Globus pallidus (tissue), 1 donor: ENCODE measurements around the gene IPCEF1.
A peak's percentile ranks its signal among the peaks of the same experiment; 100 is the strongest.
"Not testable (repeated sequence)": the region's sequence is repeated elsewhere in the genome, so short reads cannot be mapped to it uniquely, and the experiment has no call there.

Experiments used
- DNase-seq: peaks from one replicate; pipeline ENCODE4 v3.0.0-alpha.2; 2015; ENCODE audit warnings: low spot score

IPCEF1 gene

GRCh38 chr6:154219250-154219649, 137.4 kb downstream of the IPCEF1 start:
- DNase-seq, result no peak

GRCh38 chr6:154218787-154219186, 137.8 kb downstream of the IPCEF1 start:
- no peak for DNase-seq

- DNase-seq, result no peak
Measured at GRCh38 chr6:154218301-154218700, 138.3 kb downstream of the IPCEF1 start.

- no peak for DNase-seq
Measured at GRCh38 chr6:154213782-154214181, 142.8 kb downstream of the IPCEF1 start.

- DNase-seq, result no peak
Measured at GRCh38 chr6:154210678-154211077, 145.9 kb downstream of the IPCEF1 start.

- DNase-seq, result no peak
Measured at GRCh38 chr6:154209555-154209954, 147.0 kb downstream of the IPCEF1 start.

GRCh38 chr6:154206996-154207395, 149.6 kb downstream of the IPCEF1 start:
- DNase-seq, result no peak

- no peak for DNase-seq
Measured at GRCh38 chr6:154206141-154206540, 150.5 kb downstream of the IPCEF1 start.

GRCh38 chr6:154202958-154203357, 153.6 kb downstream of the IPCEF1 start:
- no peak for DNase-seq

GRCh38 chr6:154202339-154202738, 154.3 kb downstream of the IPCEF1 start:
- peak; percentile 20 for DNase-seq

GRCh38 chr6:154201688-154202087, 154.9 kb downstream of the IPCEF1 start:
- DNase-seq, result not testable (repeated sequence)

GRCh38 chr6:154197196-154197860, 159.3 kb downstream of the IPCEF1 start:
- no peak for DNase-seq

GRCh38 chr6:154196333-154196885, 160.2 kb downstream of the IPCEF1 start:
- DNase-seq, result no peak

GRCh38 chr6:154187714-154188113, 168.9 kb downstream of the IPCEF1 start:
- no peak for DNase-seq

GRCh38 chr6:154187203-154187602, 169.4 kb downstream of the IPCEF1 start:
- DNase-seq, result no peak

GRCh38 chr6:154179434-154179833, 177.2 kb downstream of the IPCEF1 start:
- DNase-seq, result no peak

- DNase-seq, result not testable (repeated sequence)
Measured at GRCh38 chr6:154172393-154172792, 184.2 kb downstream of the IPCEF1 start.

- no peak for DNase-seq
Measured at GRCh38 chr6:154170106-154170505, 186.5 kb downstream of the IPCEF1 start.

GRCh38 chr6:154169193-154169847, 187.3 kb downstream of the IPCEF1 start:
- DNase-seq, result no peak

GRCh38 chr6:154167126-154167525, 189.5 kb downstream of the IPCEF1 start:
- DNase-seq, result no peak

GRCh38 chr6:154166140-154166539, 190.5 kb downstream of the IPCEF1 start:
- no peak for DNase-seq

GRCh38 chr6:154165478-154165877, 191.1 kb downstream of the IPCEF1 start:
- no peak for DNase-seq

GRCh38 chr6:154164397-154164796, 192.2 kb downstream of the IPCEF1 start:
- peak; percentile 55 for DNase-seq
